A549 (cell line): Measurements from ENCODE around the gene TBC1D25. TPM values are rescaled to one million over a fixed set of nuclear protein-coding genes. Genes with fewer than 3 reads are reported as not detected.

ENCODE experiments used
- ATAC-seq, 2 experiments: fragments of 200-7000 bp in 1 of 2; fragments of >200 bp in 1 of 2; cut with Nextera tagmentation in 1 of 2; cut with Tn5 transposase in 1 of 2; 3 replicates each; pipeline versions ENCODE4 v1.8.0 to v1.9.1; 2018 to 2020; ENCODE audit warnings: mild to moderate bottlenecking in 1 of 2, moderate library complexity in 1 of 2
- CTCF ChIA-PET: fragments of 300-600 bp; sonication (Branson Sonifier 250); formaldehyde crosslinking; extraction: SDS; loops from one replicate; lab custom pipeline; 2021; ENCODE audit warnings: antibody characterized with exemption, inconsistent platforms; lab: Yijun Ruan, JAX
- POLR2A ChIA-PET: fragments of 350-600 bp; formaldehyde crosslinking; extraction: SDS; loops from one replicate; lab custom pipeline; 2021; ENCODE audit warnings: antibody characterized with exemption, inconsistent platforms; lab: Yijun Ruan, JAX
- DNase-seq, 2 experiments: peaks; one replicate each; pipeline versions ENCODE4 v3.0.0 to v3.0.0-alpha.2; 2011 to 2016; ENCODE audit warnings: low read depth in 1 of 2, low spot score in 1 of 2
- FAIRE-seq: peaks from 2 replicates; lab custom pipeline; 2011; peaks lifted over from hg19 to GRCh38; lab: Jason Lieb, UNC
- H3K27ac ChIP-seq, 2 experiments: fragments of >200 bp; sonication (Bioruptor Twin); formaldehyde crosslinking; 3 replicates each; pipeline ENCODE4 v1.5.1; 2016 to 2017
- H3K4me1 ChIP-seq: fragments of >200 bp; sonication (Bioruptor Twin); formaldehyde crosslinking; 3 replicates; pipeline ENCODE4 v1.6.1; 2016
- H3K4me2 ChIP-seq: fragments of >200 bp; sonication (Bioruptor Twin); formaldehyde crosslinking; 3 replicates; pipeline ENCODE4 v1.6.1; 2016
- H3K4me3 ChIP-seq: fragments of >200 bp; sonication (Bioruptor Twin); formaldehyde crosslinking; 3 replicates; pipeline ENCODE4 v1.5.1; 2016
- H3K9me3 ChIP-seq: fragments of >200 bp; sonication (Bioruptor Twin); formaldehyde crosslinking; 3 replicates; pipeline ENCODE4 v1.6.1; 2016
- ATOH8 ChIP-seq: fragments of 250-450 bp; sonication (Bioruptor Pico); IDR thresholded peaks from 2 replicates; pipeline ENCODE4 v1.5.0; 2020; ENCODE audit warnings: low read depth, mild to moderate bottlenecking, moderate library complexity
- BHLHE40 ChIP-seq: IDR thresholded peaks from 2 replicates; pipeline ENCODE4 v1.6.1; 2012; ENCODE audit warnings: low read depth, low read length, inconsistent platforms
- CEBPB ChIP-seq, 2 experiments: fragments of >200 bp in 1 of 2; sonication (Bioruptor Twin) in 1 of 2; formaldehyde crosslinking in 1 of 2; IDR thresholded peaks; 2 replicates each; pipeline ENCODE4 v1.6.1; 2012 to 2016
- CHD4 ChIP-seq: fragments of 200-600 bp; sonication (generic); IDR thresholded peaks from 2 replicates; pipeline ENCODE4 v1.6.1; 2016; ENCODE audit warnings: antibody characterized with exemption, mild to moderate bottlenecking, borderline replicate concordance
- E2F6 ChIP-seq: IDR thresholded peaks from 2 replicates; pipeline ENCODE4 v1.6.1; 2012; ENCODE audit warnings: low read depth, borderline replicate concordance
- EHF ChIP-seq: fragments of 250-450 bp; sonication (Bioruptor Pico); IDR thresholded peaks from 2 replicates; pipeline ENCODE4 v1.5.0; 2020; ENCODE audit warnings: mild to moderate bottlenecking
- EP300 ChIP-seq, 2 experiments: fragments of >200 bp; sonication (Bioruptor Twin); formaldehyde crosslinking; IDR thresholded peaks; 2 replicates in 1 of 2; 3 replicates in 1 of 2; pipeline ENCODE4 v1.6.1; 2016 to 2017
- ESRRA ChIP-seq: fragments of 150-350 bp; IDR thresholded peaks from 2 replicates; pipeline ENCODE4 v1.6.1; 2014; ENCODE audit warnings: mild to moderate bottlenecking, low read length, borderline replicate concordance
- FOSB ChIP-seq: fragments of 250-450 bp; sonication (Bioruptor Pico); IDR thresholded peaks from 2 replicates; pipeline ENCODE4 v1.5.0; 2020; ENCODE audit warnings: mild to moderate bottlenecking, moderate library complexity
- HOXA7 ChIP-seq: fragments of 250-450 bp; sonication (Bioruptor Pico); IDR thresholded peaks from 2 replicates; pipeline ENCODE4 v1.5.0; 2020; ENCODE audit warnings: mild to moderate bottlenecking, moderate library complexity
- JUN ChIP-seq, 2 experiments: fragments of >200 bp; sonication (Bioruptor Twin); formaldehyde crosslinking; IDR thresholded peaks; 2 replicates in 1 of 2; 3 replicates in 1 of 2; pipeline ENCODE4 v1.6.1; 2016 to 2017
- JUNB ChIP-seq: fragments of >200 bp; sonication (Bioruptor Twin); formaldehyde crosslinking; IDR thresholded peaks from 2 replicates; pipeline ENCODE4 v1.6.1; 2016
- MAFK ChIP-seq: fragments of 450-650 bp; IDR thresholded peaks from 2 replicates; pipeline ENCODE4 v1.6.1; 2014; ENCODE audit not compliant: partially characterized antibody
- MAZ ChIP-seq: fragments of 150-350 bp; IDR thresholded peaks from 2 replicates; pipeline ENCODE4 v1.6.1; 2014; ENCODE audit warnings: antibody characterized with exemption, low read depth, low read length, borderline replicate concordance
- MYC ChIP-seq: IDR thresholded peaks from 2 replicates; pipeline ENCODE4 v1.6.1; 2012; ENCODE audit warnings: mild to moderate bottlenecking, inconsistent platforms, low read length, improper control_type of control experiment, borderline replicate concordance
- NFE2L2 ChIP-seq: fragments of 150-350 bp; conservative IDR thresholded peaks from 2 replicates; pipeline ENCODE4 v1.6.1; 2014; ENCODE audit warnings: low read length
- NPAS2 ChIP-seq: fragments of 250-450 bp; sonication (Bioruptor Pico); IDR thresholded peaks from 2 replicates; pipeline ENCODE4 v1.8.0; 2022; ENCODE audit warnings: mild to moderate bottlenecking, moderate library complexity, borderline replicate concordance
- NR3C1 ChIP-seq: fragments of >200 bp; sonication (Bioruptor Twin); formaldehyde crosslinking; IDR thresholded peaks from 3 replicates; pipeline ENCODE4 v1.6.1; 2017
- PHF8 ChIP-seq: fragments of 200-600 bp; sonication (generic); IDR thresholded peaks from 2 replicates; pipeline ENCODE4 v1.6.1; 2016; ENCODE audit warnings: low read depth, mild to moderate bottlenecking, antibody characterized with exemption, moderate library complexity, borderline replicate concordance
- POLR2A ChIP-seq: IDR thresholded peaks from 2 replicates; pipeline ENCODE4 v1.6.1; 2012; ENCODE audit warnings: mild to moderate bottlenecking, low read length
- RARB ChIP-seq: fragments of 250-450 bp; sonication (Bioruptor Pico); IDR thresholded peaks from 2 replicates; pipeline ENCODE4 v1.8.0; 2021; ENCODE audit warnings: mild to moderate bottlenecking, moderate library complexity
- SREBF2 ChIP-seq: fragments of 450-650 bp; IDR thresholded peaks from 2 replicates; pipeline ENCODE4 v1.6.1; 2014; ENCODE audit warnings: mild to moderate bottlenecking, moderate library complexity
- ZC3H11A ChIP-seq: fragments of 450-650 bp; IDR thresholded peaks from 2 replicates; pipeline ENCODE4 v1.6.1; 2014; ENCODE audit warnings: antibody characterized with exemption, mild to moderate bottlenecking
- ZSCAN20 ChIP-seq: fragments of 250-450 bp; sonication (Bioruptor Pico); IDR thresholded peaks from 2 replicates; pipeline ENCODE4 v1.8.0; 2022; ENCODE audit warnings: mild to moderate bottlenecking, moderate library complexity
- WGBS: methylation state at CpG from one replicate; pipeline ENCODE4 v1.1.6; 2017; ENCODE audit errors: missing lambda C conversion rate; 5-methylcytosine and 5-hydroxymethylcytosine counted together
- polyA plus RNA-seq, 4 experiments: library from polyadenylated mRNA; depleted of rRNA in 3 of 4; stranded (reverse); fragments of >200 nt; fragmentation: RNase III in 1 of 4; extraction: RNeasy Plus Mini Kit Qiagen cat#74134 plus additional on column Dnase treatment in 1 of 4; gene quantifications; 2 replicates in 3 of 4; 3 replicates in 1 of 4; pipeline ENCODE4 v1.2.3, GENCODE V29; 2011 to 2017
- TF ChIP-seq, protein P1 (sequence below): fragments of >200 bp; sonication (Bioruptor Twin); formaldehyde crosslinking; IDR thresholded peaks from 3 replicates; pipeline ENCODE4 v1.6.1; 2016
- TF ChIP-seq, protein P2 (sequence below): fragments of >200 bp; sonication (Bioruptor Twin); formaldehyde crosslinking; IDR thresholded peaks from 3 replicates; pipeline ENCODE4 v1.5.1; 2016
- TF ChIP-seq, protein P3 (sequence below): fragments of 450-650 bp; IDR thresholded peaks from 2 replicates; pipeline ENCODE4 v1.6.1; 2014; ENCODE audit warnings: antibody characterized with exemption
- TF ChIP-seq, protein P4 (sequence below): IDR thresholded peaks from 2 replicates; pipeline ENCODE4 v1.6.1; 2012

The TBC1D25 gene
- polyA plus RNA-seq, 2 of the 4 experiments (the other 2 are of a cell fraction) = 8.6 to 13.0 TPM

GRCh38 chrX:48580662-48581061 lies 41.1 kb downstream of the TBC1D25 start:
- Histone ChIP-seq H3K27ac (no peak overlapping the region), H3K4me1 (peaks cover 23% of the 10 kb centered on the region; the same call in 2 of the 3 replicates), H3K4me3 (no peak overlapping the region), H3K4me2 (no peak overlapping the region)
- POLR2A ChIA-PET = no interaction called here
- ATAC-seq (peak; percentile 18 to 22; a peak in 3 of 6 replicates), FAIRE-seq (no peak)
- no peak for TF ChIP-seq HOXA7
- no peak for TF ChIP-seq BHLHE40
- no peak for TF ChIP-seq CHD4
- no peak for TF ChIP-seq MAZ
- TF ChIP-seq, protein P1, sequence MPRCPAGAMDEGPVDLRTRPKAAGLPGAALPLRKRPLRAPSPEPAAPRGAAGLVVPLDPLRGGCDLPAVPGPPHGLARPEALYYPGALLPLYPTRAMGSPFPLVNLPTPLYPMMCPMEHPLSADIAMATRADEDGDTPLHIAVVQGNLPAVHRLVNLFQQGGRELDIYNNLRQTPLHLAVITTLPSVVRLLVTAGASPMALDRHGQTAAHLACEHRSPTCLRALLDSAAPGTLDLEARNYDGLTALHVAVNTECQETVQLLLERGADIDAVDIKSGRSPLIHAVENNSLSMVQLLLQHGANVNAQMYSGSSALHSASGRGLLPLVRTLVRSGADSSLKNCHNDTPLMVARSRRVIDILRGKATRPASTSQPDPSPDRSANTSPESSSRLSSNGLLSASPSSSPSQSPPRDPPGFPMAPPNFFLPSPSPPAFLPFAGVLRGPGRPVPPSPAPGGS = no peak
- TF ChIP-seq, protein P2, sequence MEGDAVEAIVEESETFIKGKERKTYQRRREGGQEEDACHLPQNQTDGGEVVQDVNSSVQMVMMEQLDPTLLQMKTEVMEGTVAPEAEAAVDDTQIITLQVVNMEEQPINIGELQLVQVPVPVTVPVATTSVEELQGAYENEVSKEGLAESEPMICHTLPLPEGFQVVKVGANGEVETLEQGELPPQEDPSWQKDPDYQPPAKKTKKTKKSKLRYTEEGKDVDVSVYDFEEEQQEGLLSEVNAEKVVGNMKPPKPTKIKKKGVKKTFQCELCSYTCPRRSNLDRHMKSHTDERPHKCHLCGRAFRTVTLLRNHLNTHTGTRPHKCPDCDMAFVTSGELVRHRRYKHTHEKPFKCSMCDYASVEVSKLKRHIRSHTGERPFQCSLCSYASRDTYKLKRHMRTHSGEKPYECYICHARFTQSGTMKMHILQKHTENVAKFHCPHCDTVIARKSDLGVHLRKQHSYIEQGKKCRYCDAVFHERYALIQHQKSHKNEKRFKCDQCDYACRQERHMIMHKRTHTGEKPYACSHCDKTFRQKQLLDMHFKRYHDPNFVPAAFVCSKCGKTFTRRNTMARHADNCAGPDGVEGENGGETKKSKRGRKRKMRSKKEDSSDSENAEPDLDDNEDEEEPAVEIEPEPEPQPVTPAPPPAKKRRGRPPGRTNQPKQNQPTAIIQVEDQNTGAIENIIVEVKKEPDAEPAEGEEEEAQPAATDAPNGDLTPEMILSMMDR = no peak
- no peak for TF ChIP-seq NR3C1
- TF ChIP-seq NPAS2 (CRISPR knock-in tag) = no peak
- TF ChIP-seq CEBPB (IDR thresholded peaks at IDR 0.05) = no peak
- TF ChIP-seq MYC = no peak
- TF ChIP-seq ESRRA = no peak
- no peak for TF ChIP-seq EP300 (IDR thresholded peaks at IDR 0.05)
- TF ChIP-seq, protein P3, sequence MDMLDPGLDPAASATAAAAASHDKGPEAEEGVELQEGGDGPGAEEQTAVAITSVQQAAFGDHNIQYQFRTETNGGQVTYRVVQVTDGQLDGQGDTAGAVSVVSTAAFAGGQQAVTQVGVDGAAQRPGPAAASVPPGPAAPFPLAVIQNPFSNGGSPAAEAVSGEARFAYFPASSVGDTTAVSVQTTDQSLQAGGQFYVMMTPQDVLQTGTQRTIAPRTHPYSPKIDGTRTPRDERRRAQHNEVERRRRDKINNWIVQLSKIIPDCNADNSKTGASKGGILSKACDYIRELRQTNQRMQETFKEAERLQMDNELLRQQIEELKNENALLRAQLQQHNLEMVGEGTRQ = no peak
- TF ChIP-seq JUN (IDR thresholded peaks at IDR 0.05) = no peak
- no peak for TF ChIP-seq FOSB (CRISPR knock-in tag)
- no peak for TF ChIP-seq ATOH8
- TF ChIP-seq ZSCAN20 (CRISPR knock-in tag) = no peak
- no peak for TF ChIP-seq POLR2A
- no peak for TF ChIP-seq EHF
- TF ChIP-seq, all 56 proteins: peak for 0
- DNase-seq = no peak
- 100% methylated on average over 1 of the region's 1 CpG for WGBS
- H3K9me3 ChIP-seq = no peaks in the 10 kb centered on the region
- CTCF ChIA-PET = no interaction called here

GRCh38 chrX:48584698-48585097 lies 45.2 kb downstream of the TBC1D25 start:
- POLR2A ChIA-PET = no interaction called here
- DNase-seq (no peak), ATAC-seq (no peak), FAIRE-seq (peak; percentile 81)
- no peaks in the 10 kb centered on the region for H3K9me3 ChIP-seq
- H3K27ac ChIP-seq = no peak overlapping the region
- WGBS = 3% methylated on average over 2 of the region's 2 CpGs
- H3K4me3 ChIP-seq = no peak overlapping the region
- no peaks in the 10 kb centered on the region for H3K4me1 ChIP-seq
- no peak overlapping the region for H3K4me2 ChIP-seq
- no peak for TF ChIP-seq NFE2L2
- TF ChIP-seq, protein P3 = no peak
- TF ChIP-seq, protein P2 = no peak
- no peak for TF ChIP-seq ZC3H11A
- no peak for TF ChIP-seq MAZ
- TF ChIP-seq E2F6 = no peak
- no peak for TF ChIP-seq MAFK
- no peak for TF ChIP-seq SREBF2
- TF ChIP-seq ATOH8 = no peak
- no peak for TF ChIP-seq RARB
- no peak for TF ChIP-seq CHD4
- no peak for TF ChIP-seq EP300 (IDR thresholded peaks at IDR 0.05)
- TF ChIP-seq JUNB = no peak
- TF ChIP-seq, protein P4, sequence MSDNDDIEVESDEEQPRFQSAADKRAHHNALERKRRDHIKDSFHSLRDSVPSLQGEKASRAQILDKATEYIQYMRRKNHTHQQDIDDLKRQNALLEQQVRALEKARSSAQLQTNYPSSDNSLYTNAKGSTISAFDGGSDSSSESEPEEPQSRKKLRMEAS = no peak
- no peak for TF ChIP-seq PHF8
- TF ChIP-seq EHF = no peak
- CTCF ChIA-PET = no interaction called here
